VCaP (cell line): ENCODE results near the gene CCL1.

Experiments
- H3K27ac ChIP-seq: fragments of 450-650 bp; 2 replicates; pipeline ENCODE4 v1.5.1; 2017
- TF ChIP-seq, protein P1 (sequence below): fragments of 450-650 bp; conservative IDR thresholded peaks from 2 replicates; pipeline ENCODE4 v1.5.1; 2017; ENCODE audit warnings: mild to moderate bottlenecking, moderate library complexity

Gene CCL1

DNA sequence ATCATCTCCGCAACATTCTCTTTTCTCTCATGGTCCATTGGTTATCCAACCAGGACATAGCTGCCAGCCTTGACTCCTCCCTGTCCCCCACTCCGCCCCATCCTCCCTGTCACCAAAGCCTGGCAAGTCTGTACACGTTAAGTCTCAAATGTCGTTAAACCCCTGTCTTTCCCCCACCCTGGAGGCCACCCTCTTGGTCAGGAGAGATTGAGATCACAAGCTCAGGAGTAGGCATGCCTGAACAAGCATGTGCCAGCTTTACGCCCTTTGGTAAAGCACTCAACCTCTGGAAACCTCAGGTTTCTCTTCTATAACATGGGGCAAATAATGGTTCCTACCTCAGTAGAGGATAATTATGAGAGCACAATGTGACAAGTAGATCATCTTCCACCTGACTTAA, 38.1 kb upstream of the CCL1 start:
- no peak overlapping the region for H3K27ac ChIP-seq
- TF ChIP-seq, protein P1, sequence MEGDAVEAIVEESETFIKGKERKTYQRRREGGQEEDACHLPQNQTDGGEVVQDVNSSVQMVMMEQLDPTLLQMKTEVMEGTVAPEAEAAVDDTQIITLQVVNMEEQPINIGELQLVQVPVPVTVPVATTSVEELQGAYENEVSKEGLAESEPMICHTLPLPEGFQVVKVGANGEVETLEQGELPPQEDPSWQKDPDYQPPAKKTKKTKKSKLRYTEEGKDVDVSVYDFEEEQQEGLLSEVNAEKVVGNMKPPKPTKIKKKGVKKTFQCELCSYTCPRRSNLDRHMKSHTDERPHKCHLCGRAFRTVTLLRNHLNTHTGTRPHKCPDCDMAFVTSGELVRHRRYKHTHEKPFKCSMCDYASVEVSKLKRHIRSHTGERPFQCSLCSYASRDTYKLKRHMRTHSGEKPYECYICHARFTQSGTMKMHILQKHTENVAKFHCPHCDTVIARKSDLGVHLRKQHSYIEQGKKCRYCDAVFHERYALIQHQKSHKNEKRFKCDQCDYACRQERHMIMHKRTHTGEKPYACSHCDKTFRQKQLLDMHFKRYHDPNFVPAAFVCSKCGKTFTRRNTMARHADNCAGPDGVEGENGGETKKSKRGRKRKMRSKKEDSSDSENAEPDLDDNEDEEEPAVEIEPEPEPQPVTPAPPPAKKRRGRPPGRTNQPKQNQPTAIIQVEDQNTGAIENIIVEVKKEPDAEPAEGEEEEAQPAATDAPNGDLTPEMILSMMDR: no peak

DNA sequence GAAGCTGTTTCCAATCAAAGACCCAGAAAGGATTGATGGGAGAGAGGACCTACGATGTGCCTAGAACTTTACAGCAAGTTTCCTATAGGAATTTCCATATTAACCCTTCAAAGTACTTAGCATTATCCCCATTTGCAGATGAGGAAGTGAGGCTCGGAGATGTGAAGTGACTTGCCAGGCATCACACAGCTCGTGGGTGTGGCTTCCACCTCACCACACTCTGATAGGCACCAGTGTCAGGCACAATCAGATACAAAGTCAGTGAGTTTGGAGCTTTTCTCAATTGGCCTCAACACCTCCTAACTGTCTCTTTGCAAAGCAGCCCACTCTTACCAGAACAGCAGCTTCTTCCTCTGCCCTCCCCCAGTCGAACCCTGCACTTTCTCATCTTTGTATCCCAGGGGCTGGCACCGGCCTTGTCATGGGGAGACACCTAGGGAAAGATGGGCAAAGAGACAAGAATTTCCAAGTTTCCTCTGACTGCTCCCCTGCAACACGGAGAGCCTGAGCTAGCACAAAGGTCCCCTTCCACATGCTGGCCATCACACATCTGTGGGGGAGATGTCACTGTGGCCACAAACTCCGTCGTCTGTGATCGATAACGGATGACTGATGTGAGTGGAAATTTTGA, 37.4 kb upstream of the CCL1 start:
- no peak overlapping the region for H3K27ac ChIP-seq
- TF ChIP-seq, protein P1: no peak

DNA sequence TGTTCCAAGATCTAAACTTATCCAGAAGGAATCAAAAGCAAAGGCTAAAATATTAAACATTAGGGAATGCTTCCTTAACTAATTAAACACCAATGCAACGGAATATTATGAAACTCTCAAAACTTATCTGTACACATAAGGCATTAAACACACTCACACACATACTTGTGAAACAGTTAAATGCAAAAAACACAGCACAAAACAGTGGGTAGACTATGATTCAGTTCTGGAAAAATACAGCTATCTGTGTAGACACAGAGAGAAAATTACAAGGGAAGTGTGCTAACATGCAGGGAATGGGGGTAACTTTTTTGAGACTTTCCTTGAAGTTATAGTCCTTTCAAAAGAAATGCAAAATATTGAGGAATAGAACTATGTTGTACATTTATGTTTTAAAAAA, 36.7 kb upstream of the CCL1 start:
- H3K27ac ChIP-seq: no peak overlapping the region
- TF ChIP-seq, protein P1: no peak

DNA sequence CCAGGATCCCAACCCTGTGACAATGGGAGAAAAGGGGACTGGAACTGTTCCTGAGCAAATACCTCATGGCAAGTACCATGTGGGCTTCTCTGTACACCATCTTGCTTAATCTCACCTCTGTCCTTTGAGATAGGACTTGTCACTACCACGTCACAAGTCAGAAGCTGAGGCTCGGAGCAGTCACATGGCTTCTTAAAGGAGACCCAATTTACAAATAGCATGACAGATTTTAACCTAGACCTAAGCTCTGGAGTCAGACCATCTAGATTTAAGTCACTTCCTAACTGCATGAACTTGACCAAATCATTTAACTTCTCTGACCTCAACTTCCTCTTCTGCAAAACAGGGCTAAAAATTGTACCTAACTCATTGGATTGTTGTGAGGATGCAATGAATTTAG, 36.0 kb upstream of the CCL1 start:
- no peak overlapping the region for H3K27ac ChIP-seq
- TF ChIP-seq, protein P1: no peak

DNA sequence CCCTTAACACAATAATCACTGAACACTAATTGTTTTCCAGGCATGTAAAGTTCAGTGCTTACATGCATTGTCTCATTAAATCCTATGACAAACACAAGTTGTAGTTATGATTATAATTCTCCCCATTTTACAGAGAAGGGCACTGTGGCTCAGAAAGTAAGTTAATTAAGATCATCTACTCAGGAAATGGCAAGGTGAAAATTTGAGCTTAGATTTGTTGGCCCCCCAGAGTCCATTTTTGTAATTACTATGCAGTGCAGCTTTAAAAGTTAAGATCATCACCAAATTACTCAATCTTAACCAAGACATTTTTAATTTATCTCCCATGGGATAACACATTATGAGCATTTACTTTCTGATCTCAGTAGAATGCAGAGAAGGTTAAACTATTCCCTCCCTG, 34.2 kb upstream of the CCL1 start:
- TF ChIP-seq, protein P1: no peak
- no peak overlapping the region for H3K27ac ChIP-seq

DNA sequence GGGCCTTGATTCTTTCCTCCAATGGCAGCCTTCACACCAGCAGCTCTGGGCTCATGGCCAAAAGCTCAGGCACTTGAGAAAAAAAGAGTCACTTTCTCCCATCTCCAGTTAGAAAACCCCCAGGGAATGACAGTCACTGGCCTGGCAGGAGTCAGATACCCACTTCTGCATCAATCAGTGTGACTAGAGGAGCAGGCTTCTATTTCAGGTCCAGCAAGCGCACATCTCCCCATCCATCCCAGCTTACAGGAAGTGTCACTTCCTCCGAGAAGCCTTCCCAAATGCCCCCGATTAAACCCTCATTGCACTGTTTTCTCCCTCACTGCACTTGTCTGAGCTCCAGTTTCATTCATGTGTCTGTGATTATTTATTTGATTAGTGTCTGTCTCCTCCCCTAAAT, 30.4 kb upstream of the CCL1 start:
- TF ChIP-seq, protein P1: no peak
- H3K27ac ChIP-seq: no peak overlapping the region

DNA sequence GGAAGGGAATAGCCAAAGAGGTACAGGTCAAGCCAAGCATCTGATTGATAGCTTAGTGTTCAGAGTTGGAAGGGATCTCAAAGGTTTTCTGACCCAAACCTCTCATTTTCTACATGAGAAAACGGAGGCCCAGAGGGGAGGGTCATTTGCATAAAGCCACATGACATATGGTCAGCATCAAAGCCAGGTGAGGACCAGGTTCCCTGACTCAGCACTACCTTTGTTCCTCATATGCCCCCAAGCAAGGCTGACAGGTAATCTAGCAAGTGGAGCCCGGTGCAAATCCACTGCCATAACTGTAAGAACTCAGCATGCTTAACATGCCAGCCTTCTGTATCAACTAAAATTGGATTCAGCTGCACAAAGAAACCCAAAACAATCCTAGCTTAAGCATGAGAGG, 28.2 kb upstream of the CCL1 start:
- H3K27ac ChIP-seq: no peak overlapping the region
- TF ChIP-seq, protein P1: no peak
